ENCODE results near the gene PCK1.

Gene PCK1

DNA sequence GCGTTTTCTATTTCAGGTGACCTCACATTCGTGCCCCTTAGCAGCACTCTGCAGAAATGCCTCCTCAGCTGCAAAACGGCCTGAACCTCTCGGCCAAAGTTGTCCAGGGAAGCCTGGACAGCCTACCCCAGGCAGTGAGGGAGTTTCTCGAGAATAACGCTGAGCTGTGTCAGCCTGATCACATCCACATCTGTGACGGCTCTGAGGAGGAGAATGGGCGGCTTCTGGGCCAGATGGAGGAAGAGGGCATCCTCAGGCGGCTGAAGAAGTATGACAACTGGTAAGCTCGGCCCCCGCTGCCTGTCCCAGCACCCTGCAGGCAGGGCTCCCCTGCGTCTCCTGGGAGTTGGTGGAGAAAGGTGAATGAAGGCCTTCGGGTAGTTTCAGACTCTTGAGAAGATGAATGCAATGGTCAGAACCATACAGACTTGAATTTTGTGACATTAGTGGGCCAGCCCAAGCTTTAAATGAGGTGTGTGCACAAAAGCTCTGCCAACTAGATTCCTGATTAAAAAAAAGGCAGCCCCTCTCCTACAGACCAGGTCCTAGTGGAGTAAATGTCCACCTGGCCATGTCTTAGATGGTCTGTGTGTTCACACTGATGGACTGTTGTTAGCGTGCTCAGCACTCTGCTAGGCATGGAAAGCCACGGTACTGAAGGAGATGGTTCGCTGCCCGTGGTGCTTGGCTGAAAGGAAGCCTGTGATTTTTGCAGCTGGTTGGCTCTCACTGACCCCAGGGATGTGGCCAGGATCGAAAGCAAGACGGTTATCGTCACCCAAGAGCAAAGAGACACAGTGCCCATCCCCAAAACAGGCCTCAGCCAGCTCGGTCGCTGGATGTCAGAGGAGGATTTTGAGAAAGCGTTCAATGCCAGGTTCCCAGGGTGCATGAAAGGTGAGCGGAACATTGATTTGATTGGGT, 708 bp downstream of the PCK1 start:
- Histone ChIP-seq H3K4me3 (no peak overlapping the region), H3K9ac (ENCODE audit: insufficient read length) (no peak overlapping the region), H3K9me3 (ENCODE audit: low read depth, low read length) (no peaks in the 10 kb centered on the region), H3K27ac (no peak overlapping the region), H3K36me3 (ENCODE audit: insufficient read depth, low read length) (no peaks in the 10 kb centered on the region)
- TF ChIP-seq EZH2 (IDR thresholded peaks at IDR 0.05) (no peak), POLR2AphosphoS5 (IDR thresholded peaks at IDR 0.05; ENCODE audit: borderline replicate concordance, low read depth, low read length) (no peak), FOXP2 (optimal IDR thresholded peaks at IDR 0.05; ENCODE audit: control extremely low read depth, extremely low read length, insufficient read depth) (no peak)
- DNase-seq (ENCODE audit: low read depth, low spot score) = no peak

- Histone ChIP-seq H3K4me3 (no peak overlapping the region), H3K9ac (ENCODE audit: insufficient read length) (no peak overlapping the region), H3K36me3 (ENCODE audit: insufficient read depth, low read length) (no peaks in the 10 kb centered on the region), H3K27ac (no peak overlapping the region), H3K9me3 (ENCODE audit: low read depth, low read length) (no peaks in the 10 kb centered on the region)
- TF ChIP-seq POLR2AphosphoS5 (IDR thresholded peaks at IDR 0.05; ENCODE audit: borderline replicate concordance, low read depth, low read length) = no peak
- TF ChIP-seq EZH2 (IDR thresholded peaks at IDR 0.05) = no peak
- TF ChIP-seq FOXP2 (optimal IDR thresholded peaks at IDR 0.05; ENCODE audit: control extremely low read depth, extremely low read length, insufficient read depth) = no peak
- no peak for DNase-seq (ENCODE audit: low read depth, low spot score)
Observed at GRCh38 chr20:57562541-57563465, 1.9 kb downstream of the PCK1 start.

GRCh38 chr20:57563522-57563921, 2.6 kb downstream of the PCK1 start:
- Histone ChIP-seq H3K9ac (ENCODE audit: insufficient read length) (no peak overlapping the region), H3K4me3 (no peak overlapping the region), H3K9me3 (ENCODE audit: low read depth, low read length) (no peaks in the 10 kb centered on the region), H3K27ac (no peak overlapping the region), H3K36me3 (ENCODE audit: insufficient read depth, low read length) (no peaks in the 10 kb centered on the region)
- DNase-seq (ENCODE audit: low read depth, low spot score) = no peak
- TF ChIP-seq POLR2AphosphoS5 (IDR thresholded peaks at IDR 0.05; ENCODE audit: borderline replicate concordance, low read depth, low read length) (no peak), FOXP2 (optimal IDR thresholded peaks at IDR 0.05; ENCODE audit: control extremely low read depth, extremely low read length, insufficient read depth) (no peak), EZH2 (IDR thresholded peaks at IDR 0.05) (no peak)

DNA sequence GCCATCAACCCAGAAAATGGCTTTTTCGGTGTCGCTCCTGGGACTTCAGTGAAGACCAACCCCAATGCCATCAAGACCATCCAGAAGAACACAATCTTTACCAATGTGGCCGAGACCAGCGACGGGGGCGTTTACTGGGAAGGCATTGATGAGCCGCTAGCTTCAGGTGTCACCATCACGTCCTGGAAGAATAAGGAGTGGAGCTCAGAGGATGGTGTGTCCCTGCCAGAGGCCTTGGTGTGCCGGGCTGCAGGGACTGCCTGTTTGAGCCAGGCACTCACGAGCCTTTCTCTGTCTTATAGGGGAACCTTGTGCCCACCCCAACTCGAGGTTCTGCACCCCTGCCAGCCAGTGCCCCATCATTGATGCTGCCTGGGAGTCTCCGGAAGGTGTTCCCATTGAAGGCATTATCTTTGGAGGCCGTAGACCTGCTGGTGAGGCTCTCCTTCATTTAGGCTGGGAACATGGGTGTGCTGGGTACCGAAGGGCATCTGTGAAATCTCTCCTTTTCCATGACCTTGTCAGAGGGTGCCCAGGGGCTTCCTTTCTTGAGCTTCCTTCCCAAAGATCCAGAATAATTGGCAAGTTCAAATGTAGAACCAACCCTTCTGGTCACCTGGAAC, 3.4 kb downstream of the PCK1 start:
- no peak overlapping the region for H3K9ac ChIP-seq (ENCODE audit: insufficient read length)

GRCh38 chr20:57564951-57565642, 4.2 kb downstream of the PCK1 start:
- Histone ChIP-seq H3K9me3 (ENCODE audit: low read depth, low read length) (no peaks in the 10 kb centered on the region), H3K27ac (no peak overlapping the region), H3K4me3 (no peak overlapping the region), H3K9ac (ENCODE audit: insufficient read length) (no peak overlapping the region), H3K36me3 (ENCODE audit: insufficient read depth, low read length) (no peaks in the 10 kb centered on the region)
- no peak for DNase-seq (ENCODE audit: low read depth, low spot score)
- TF ChIP-seq POLR2AphosphoS5 (IDR thresholded peaks at IDR 0.05; ENCODE audit: borderline replicate concordance, low read depth, low read length) (no peak), EZH2 (IDR thresholded peaks at IDR 0.05) (no peak), FOXP2 (optimal IDR thresholded peaks at IDR 0.05; ENCODE audit: control extremely low read depth, extremely low read length, insufficient read depth) (no peak)

More for the DNA sequence above, 3.4 kb downstream of the PCK1 start:
- no peak for DNase-seq (ENCODE audit: low read depth, low spot score)
- H3K4me3 ChIP-seq = no peak overlapping the region
- no peaks in the 10 kb centered on the region for H3K36me3 ChIP-seq (ENCODE audit: insufficient read depth, low read length)
- TF ChIP-seq FOXP2 (optimal IDR thresholded peaks at IDR 0.05; ENCODE audit: control extremely low read depth, extremely low read length, insufficient read depth) (no peak), EZH2 (IDR thresholded peaks at IDR 0.05) (no peak), POLR2AphosphoS5 (IDR thresholded peaks at IDR 0.05; ENCODE audit: borderline replicate concordance, low read depth, low read length) (no peak)
- H3K27ac ChIP-seq = no peak overlapping the region
- H3K9me3 ChIP-seq (ENCODE audit: low read depth, low read length) = no peaks in the 10 kb centered on the region

GRCh38 chr20:57566399-57566798, 5.5 kb downstream of the PCK1 start:
- TF ChIP-seq FOXP2 (optimal IDR thresholded peaks at IDR 0.05; ENCODE audit: control extremely low read depth, extremely low read length, insufficient read depth) (no peak), POLR2AphosphoS5 (IDR thresholded peaks at IDR 0.05; ENCODE audit: borderline replicate concordance, low read depth, low read length) (no peak), EZH2 (IDR thresholded peaks at IDR 0.05) (no peak)
- H3K9ac ChIP-seq (ENCODE audit: insufficient read length) = no peak overlapping the region
- no peaks in the 10 kb centered on the region for H3K9me3 ChIP-seq (ENCODE audit: low read depth, low read length)
- no peaks in the 10 kb centered on the region for H3K36me3 ChIP-seq (ENCODE audit: insufficient read depth, low read length)
- DNase-seq (ENCODE audit: low read depth, low spot score) = no peak
- H3K4me3 ChIP-seq = no peak overlapping the region
- H3K27ac ChIP-seq = no peak overlapping the region

DNA sequence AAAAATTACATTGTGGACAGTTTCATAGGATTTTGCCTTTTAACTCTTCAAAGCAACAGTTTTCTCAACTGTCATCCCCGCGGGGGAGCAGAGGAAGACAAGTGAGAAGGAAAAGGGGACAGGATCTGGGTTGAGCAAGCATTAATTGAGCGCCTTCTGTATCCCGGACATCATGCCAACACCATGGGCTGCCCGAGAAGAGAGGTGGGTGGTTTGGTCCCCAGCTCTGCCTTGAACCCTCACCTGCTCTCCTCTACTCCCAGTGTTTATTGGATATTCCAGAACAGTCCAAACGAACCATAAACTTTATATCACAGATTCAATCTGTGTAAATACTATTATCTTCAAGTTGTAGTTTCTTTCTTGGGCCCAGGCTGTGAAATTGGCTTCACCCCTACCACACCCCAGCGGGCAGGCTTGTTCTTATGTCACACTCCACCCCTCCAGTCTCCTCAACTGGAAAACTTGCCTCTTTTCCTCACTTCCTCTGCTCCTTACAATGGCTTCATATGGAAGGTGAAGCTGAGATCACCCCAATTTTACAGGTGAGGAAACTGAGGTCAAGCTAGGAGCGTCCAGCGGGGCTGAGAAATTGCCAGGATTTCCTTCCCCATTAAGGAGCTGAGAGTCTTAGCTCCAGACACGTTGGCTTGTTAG, 6.0 kb downstream of the PCK1 start:
- no peak for DNase-seq (ENCODE audit: low read depth, low spot score)
- Histone ChIP-seq H3K4me3 (no peak overlapping the region), H3K27ac (no peak overlapping the region), H3K9ac (ENCODE audit: insufficient read length) (no peak overlapping the region), H3K36me3 (ENCODE audit: insufficient read depth, low read length) (no peaks in the 10 kb centered on the region), H3K9me3 (ENCODE audit: low read depth, low read length) (no peaks in the 10 kb centered on the region)
- TF ChIP-seq FOXP2 (optimal IDR thresholded peaks at IDR 0.05; ENCODE audit: control extremely low read depth, extremely low read length, insufficient read depth) (no peak), EZH2 (IDR thresholded peaks at IDR 0.05) (no peak), POLR2AphosphoS5 (IDR thresholded peaks at IDR 0.05; ENCODE audit: borderline replicate concordance, low read depth, low read length) (no peak)
